Tibial nerve (tissue), 4 donors: ENCODE data around the gene PEA15.

Experiments
- EP300 ChIP-seq, 2 donors: sonication (generic); formaldehyde crosslinking; IDR thresholded peaks; one replicate each; pipeline ENCODE4 v1.6.1; 2017; ENCODE audit warnings: antibody characterized with exemption in 2 of 2, mild to moderate bottlenecking in 1 of 2
- TF ChIP-seq, protein P1 (sequence below), 5 experiments: fragments of 200-600 bp in 3 of 5; fragments of 450-650 bp in 2 of 5; sonication (generic) in 3 of 5; IDR thresholded peaks; one replicate each; pipeline ENCODE4 v1.5.1; 2016 to 2019; ENCODE audit warnings: antibody characterized with exemption in 5 of 5, mild to moderate bottlenecking in 3 of 5, moderate library complexity in 2 of 5

GRCh38 chr1:160227034-160227433 is 21.9 kb downstream of the PEA15 start:
- TF ChIP-seq, protein P1, sequence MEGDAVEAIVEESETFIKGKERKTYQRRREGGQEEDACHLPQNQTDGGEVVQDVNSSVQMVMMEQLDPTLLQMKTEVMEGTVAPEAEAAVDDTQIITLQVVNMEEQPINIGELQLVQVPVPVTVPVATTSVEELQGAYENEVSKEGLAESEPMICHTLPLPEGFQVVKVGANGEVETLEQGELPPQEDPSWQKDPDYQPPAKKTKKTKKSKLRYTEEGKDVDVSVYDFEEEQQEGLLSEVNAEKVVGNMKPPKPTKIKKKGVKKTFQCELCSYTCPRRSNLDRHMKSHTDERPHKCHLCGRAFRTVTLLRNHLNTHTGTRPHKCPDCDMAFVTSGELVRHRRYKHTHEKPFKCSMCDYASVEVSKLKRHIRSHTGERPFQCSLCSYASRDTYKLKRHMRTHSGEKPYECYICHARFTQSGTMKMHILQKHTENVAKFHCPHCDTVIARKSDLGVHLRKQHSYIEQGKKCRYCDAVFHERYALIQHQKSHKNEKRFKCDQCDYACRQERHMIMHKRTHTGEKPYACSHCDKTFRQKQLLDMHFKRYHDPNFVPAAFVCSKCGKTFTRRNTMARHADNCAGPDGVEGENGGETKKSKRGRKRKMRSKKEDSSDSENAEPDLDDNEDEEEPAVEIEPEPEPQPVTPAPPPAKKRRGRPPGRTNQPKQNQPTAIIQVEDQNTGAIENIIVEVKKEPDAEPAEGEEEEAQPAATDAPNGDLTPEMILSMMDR (IDR thresholded peaks at IDR 0.05) = no peak
- no peak for TF ChIP-seq EP300 (IDR thresholded peaks at IDR 0.05)
